GM18907 (cell line): ENCODE measurements around the gene NPC1.

ENCODE experiments used
- ATAC-seq: cut with Tn5 transposase; IDR thresholded peaks from one replicate; pipeline ENCODE4 v1.9.1; 2021; ENCODE audit warnings: mild to moderate bottlenecking, moderate library complexity; ENCODE audit not compliant: unreplicated experiment

The NPC1 gene

GRCh38 chr18:23609390-23610023, 23.2 kb upstream of the NPC1 start:
- ATAC-seq = no peak

- ATAC-seq = no peak
Observed at GRCh38 chr18:23608211-23608610, 21.9 kb upstream of the NPC1 start.

- ATAC-seq = no peak
Observed at GRCh38 chr18:23605941-23606340, 19.6 kb upstream of the NPC1 start.

GRCh38 chr18:23599809-23600208, 13.5 kb upstream of the NPC1 start:
- ATAC-seq = no peak

- ATAC-seq = no peak
Observed at GRCh38 chr18:23596183-23596582, 9.9 kb upstream of the NPC1 start.

- ATAC-seq = no peak
Observed at GRCh38 chr18:23595591-23595990, 9.3 kb upstream of the NPC1 start.

GRCh38 chr18:23593720-23594119, 7.4 kb upstream of the NPC1 start:
- no peak for ATAC-seq

GRCh38 chr18:23592911-23593310, 6.6 kb upstream of the NPC1 start:
- ATAC-seq = no peak

- no peak for ATAC-seq
Observed at GRCh38 chr18:23591011-23591410, 4.7 kb upstream of the NPC1 start.

- no peak for ATAC-seq
Observed at GRCh38 chr18:23588836-23589560, 2.7 kb upstream of the NPC1 start.

- ATAC-seq = no peak
Observed at GRCh38 chr18:23587220-23587642, 925 bp upstream of the NPC1 start.

- no peak for ATAC-seq
Observed at GRCh38 chr18:23585897-23586248, 433 bp downstream of the NPC1 start.

GRCh38 chr18:23585007-23585871, 1.1 kb downstream of the NPC1 start:
- ATAC-seq = no peak

- no peak for ATAC-seq
Observed at GRCh38 chr18:23584019-23584983, 2.0 kb downstream of the NPC1 start.

GRCh38 chr18:23583071-23583865, 3.0 kb downstream of the NPC1 start:
- no peak for ATAC-seq

- ATAC-seq = no peak
Observed at GRCh38 chr18:23580677-23581367, 5.5 kb downstream of the NPC1 start.

GRCh38 chr18:23578891-23579653, 7.2 kb downstream of the NPC1 start:
- ATAC-seq = no peak

GRCh38 chr18:23578067-23578701, 8.1 kb downstream of the NPC1 start:
- no peak for ATAC-seq
